H1 (cell line): ENCODE results near the gene TMEM273. TPM values are rescaled to one million over a fixed set of nuclear protein-coding genes. Genes with fewer than 3 reads are reported as not detected.

Experiments
- CTCF ChIA-PET: fragments of 300-600 bp; sonication (Branson Sonifier 250); formaldehyde crosslinking; loops from one replicate; lab custom pipeline; 2021; ENCODE audit not compliant: partially characterized antibody; lab: Charles Lee
- POLR2A ChIA-PET: fragments of 300-600 bp; sonication (Branson Sonifier 250); formaldehyde crosslinking; loops from one replicate; lab custom pipeline; 2021; ENCODE audit warnings: inconsistent platforms; ENCODE audit not compliant: partially characterized antibody; lab: Charles Lee
- DNase-seq, 2 experiments: peaks; one replicate each; pipeline versions ENCODE4 v3.0.0 to v3.0.0-alpha.2; 2010 to 2022; ENCODE audit warnings: low spot score in 2 of 2, low read depth in 1 of 2, mixed read lengths in 1 of 2
- FAIRE-seq: peaks from 2 replicates; lab custom pipeline; 2011; peaks lifted over from hg19 to GRCh38; lab: Jason Lieb, UNC
- H2AFZ ChIP-seq: 2 replicates; pipeline ENCODE4 v1.8.1; 2012; ENCODE audit warnings: low read length, inconsistent platforms
- H2AK5ac ChIP-seq: 2 replicates; pipeline ENCODE4 v1.6.1; 2013; ENCODE audit warnings: low read depth, low read length
- H2BK120ac ChIP-seq: replicated peaks from 2 replicates; pipeline ENCODE3; 2013; ENCODE audit warnings: low read depth, low read length, inconsistent platforms
- H2BK12ac ChIP-seq: 2 replicates; pipeline ENCODE4 v1.6.1; 2013; ENCODE audit warnings: low read depth, low read length
- H2BK15ac ChIP-seq: 2 replicates; pipeline ENCODE4 v1.6.1; 2013; ENCODE audit warnings: low read length
- H2BK20ac ChIP-seq: 2 replicates; pipeline ENCODE4 v1.6.1; 2013; ENCODE audit warnings: low read length
- H2BK5ac ChIP-seq: 2 replicates; pipeline ENCODE4 v1.6.1; 2013; ENCODE audit warnings: low read depth, low read length
- H3K14ac ChIP-seq: 2 replicates; pipeline ENCODE4 v1.6.1; 2013; ENCODE audit warnings: inconsistent platforms; ENCODE audit not compliant: insufficient read length
- H3K18ac ChIP-seq: 2 replicates; pipeline ENCODE4 v1.6.1; 2013; ENCODE audit warnings: low read length; ENCODE audit errors: extremely low read depth
- H3K23ac ChIP-seq: 2 replicates; pipeline ENCODE4 v1.6.1; 2013; ENCODE audit warnings: inconsistent platforms; ENCODE audit not compliant: insufficient read length
- H3K23me2 ChIP-seq: 2 replicates; pipeline ENCODE4 v1.6.1; 2013; ENCODE audit warnings: low read depth, low read length
- H3K27ac ChIP-seq: 2 replicates; pipeline ENCODE4 v1.6.1; 2011; ENCODE audit warnings: low read depth, low read length, inconsistent platforms
- H3K27me3 ChIP-seq, 4 experiments: replicated peaks in 1 of 4; 1 replicate in 1 of 4; 2 replicates in 3 of 4; pipeline versions ENCODE4 v1.6.1 to v1.8.1; 2011 to 2013; ENCODE audit warnings: low read length in 3 of 4, mild to moderate bottlenecking in 3 of 4, inconsistent platforms in 2 of 4, mixed read lengths in 2 of 4, moderate library complexity in 1 of 4; ENCODE audit not compliant: control insufficient read depth in 3 of 4, insufficient read depth in 3 of 4; ENCODE audit errors: extremely low read depth in 1 of 4
- H3K36me3 ChIP-seq, 4 experiments: 2 replicates each; pipeline versions ENCODE4 v1.6.1 to v1.8.1; 2011 to 2013; ENCODE audit warnings: mild to moderate bottlenecking in 4 of 4, low read length in 3 of 4, moderate library complexity in 2 of 4, control low read depth in 1 of 4, inconsistent platforms in 1 of 4; ENCODE audit not compliant: insufficient read depth in 4 of 4, control insufficient read depth in 2 of 4
- H3K4ac ChIP-seq: replicated peaks from 2 replicates; pipeline ENCODE3; 2013; ENCODE audit warnings: low read length, low read depth, mixed read lengths, inconsistent platforms; ENCODE audit not compliant: insufficient read length
- H3K4me1 ChIP-seq, 4 experiments: replicated peaks in 1 of 4; 1 replicate in 1 of 4; 2 replicates in 3 of 4; pipeline versions ENCODE4 v1.6.1 to v1.8.1; 2011 to 2013; ENCODE audit warnings: low read length in 3 of 4, inconsistent platforms in 2 of 4, mixed read lengths in 1 of 4; ENCODE audit not compliant: insufficient read depth in 4 of 4, control insufficient read depth in 3 of 4
- H3K4me2 ChIP-seq, 2 experiments: 2 replicates each; pipeline versions ENCODE4 v1.6.1 to v1.8.1; 2011 to 2013; ENCODE audit warnings: low read depth in 2 of 2, low read length in 2 of 2, control low read depth in 1 of 2, inconsistent platforms in 1 of 2, mild to moderate bottlenecking in 1 of 2; ENCODE audit not compliant: insufficient read depth in 1 of 2
- H3K4me3 ChIP-seq, 4 experiments: fragments of 200-600, 300-600 bp in 1 of 4; sonication (generic), shearing (Covaris generic), sonication (Bioruptor Twin) in 1 of 4; 2 replicates each; pipeline versions ENCODE4 v1.5.1 to v1.8.1; 2011 to 2016; ENCODE audit warnings: low read length in 4 of 4, low read depth in 3 of 4, control low read depth in 2 of 4, inconsistent platforms in 2 of 4, mild to moderate bottlenecking in 2 of 4, mixed read lengths in 1 of 4, moderate library complexity in 1 of 4; ENCODE audit not compliant: insufficient read depth in 2 of 4; ENCODE audit errors: extremely low read depth in 1 of 4
- H3K56ac ChIP-seq: replicated peaks from 2 replicates; pipeline ENCODE3; 2013; ENCODE audit warnings: low read depth, mild to moderate bottlenecking, mixed read lengths, low read length, inconsistent platforms; ENCODE audit not compliant: insufficient read length
- H3K79me1 ChIP-seq: 2 replicates; pipeline ENCODE4 v1.6.1; 2013; ENCODE audit warnings: low read depth, low read length, control low read depth
- H3K79me2 ChIP-seq, 2 experiments: 2 replicates each; pipeline versions ENCODE4 v1.6.1 to v1.8.1; 2012 to 2013; ENCODE audit warnings: low read length in 2 of 2, mild to moderate bottlenecking in 2 of 2, inconsistent platforms in 1 of 2; ENCODE audit not compliant: insufficient read depth in 2 of 2, control insufficient read depth in 1 of 2
- H3K9ac ChIP-seq, 4 experiments: replicated peaks in 1 of 4; 1 replicate in 1 of 4; 2 replicates in 3 of 4; pipeline versions ENCODE4 v1.6.1 to v1.8.1; 2011 to 2013; ENCODE audit warnings: low read depth in 3 of 4, low read length in 3 of 4, control low read depth in 2 of 4, mild to moderate bottlenecking in 2 of 4, moderate library complexity in 2 of 4, inconsistent platforms in 1 of 4; ENCODE audit errors: extremely low read depth in 1 of 4
- H3K9me3 ChIP-seq, 2 experiments: 2 replicates each; pipeline versions ENCODE4 v1.6.1 to v1.8.1; 2012 to 2013; ENCODE audit warnings: mild to moderate bottlenecking in 2 of 2, moderate library complexity in 2 of 2, control low read depth in 1 of 2, inconsistent platforms in 1 of 2, low read depth in 1 of 2, low read length in 1 of 2, mixed read lengths in 1 of 2; ENCODE audit not compliant: insufficient read depth in 2 of 2
- H4K20me1 ChIP-seq, 2 experiments: replicated peaks in 1 of 2; 2 replicates each; pipeline versions ENCODE3 to v1.8.1; 2011 to 2013; ENCODE audit warnings: inconsistent platforms in 2 of 2, low read length in 2 of 2, mild to moderate bottlenecking in 1 of 2; ENCODE audit not compliant: insufficient read depth in 2 of 2, control insufficient read depth in 1 of 2
- H4K5ac ChIP-seq: 2 replicates; pipeline ENCODE4 v1.6.1; 2013; ENCODE audit warnings: low read length, low read depth, mixed read lengths, inconsistent platforms; ENCODE audit not compliant: insufficient read length
- H4K8ac ChIP-seq: 2 replicates; pipeline ENCODE4 v1.8.0; 2013; ENCODE audit warnings: mild to moderate bottlenecking, moderate library complexity, low read length, inconsistent platforms; ENCODE audit not compliant: insufficient read depth; ENCODE audit errors: extremely low read depth
- H4K91ac ChIP-seq: replicated peaks from 2 replicates; pipeline ENCODE3; 2013; ENCODE audit warnings: low read length, mixed read lengths, inconsistent platforms; ENCODE audit not compliant: insufficient read length
- ATF2 ChIP-seq: IDR thresholded peaks from 2 replicates; pipeline ENCODE4 v1.6.1; 2012; ENCODE audit warnings: low read length, inconsistent platforms
- SIX5 ChIP-seq: IDR thresholded peaks from 2 replicates; pipeline ENCODE4 v1.6.1; 2011; ENCODE audit warnings: mild to moderate bottlenecking, low read depth, low read length
- SP2 ChIP-seq: IDR thresholded peaks from 2 replicates; pipeline ENCODE4 v1.6.1; 2012; ENCODE audit warnings: mild to moderate bottlenecking, low read length, inconsistent platforms
- WGBS, 2 experiments: shearing (Covaris generic) in 1 of 2; methylation state at CpG; one replicate each; pipeline versions ENCODE4 v1.1.6 to v1.1.7; 2013 to 2015; ENCODE audit warnings: low lambda C conversion rate in 2 of 2, mixed read lengths in 2 of 2, inconsistent platforms in 1 of 2, low coverage in 1 of 2, missing lambda C conversion rate in 1 of 2; ENCODE audit not compliant: insufficient replicate concordance in 2 of 2, insufficient coverage in 1 of 2, insufficient read length in 1 of 2; ENCODE audit errors: extremely low coverage in 1 of 2, missing lambda C conversion rate in 1 of 2; 5-methylcytosine and 5-hydroxymethylcytosine counted together
- polyA plus RNA-seq, 7 experiments: library from polyadenylated mRNA; depleted of rRNA in 3 of 7; stranded (reverse) in 5 of 7; unstranded in 2 of 7; fragments of >200 nt in 5 of 7; fragments of 200-250 nt in 2 of 7; gene quantifications; 1 replicate in 5 of 7; 2 replicates in 1 of 7; 4 replicates in 1 of 7; pipeline versions ENCODE4 v1.2.1 to v1.2.3, GENCODE V29; 2011 to 2013; ENCODE audit warnings: missing spikeins in 2 of 7, mixed read lengths in 2 of 7
- total RNA-seq: library from RNA; stranded (reverse); fragmentation: NEBNext Ultra II Directional; extraction: Animal tissue kit (Norgen Biotek cat#: 25700); gene quantifications from 2 replicates; pipeline ENCODE4 v1.2.1, GENCODE V29; 2021

TMEM273 gene
- total and polyA plus RNA-seq, 2 of the 8 experiments (the other 6 are each of a cell fraction or from before 2014, with no cell fraction given): not detected

DNA sequence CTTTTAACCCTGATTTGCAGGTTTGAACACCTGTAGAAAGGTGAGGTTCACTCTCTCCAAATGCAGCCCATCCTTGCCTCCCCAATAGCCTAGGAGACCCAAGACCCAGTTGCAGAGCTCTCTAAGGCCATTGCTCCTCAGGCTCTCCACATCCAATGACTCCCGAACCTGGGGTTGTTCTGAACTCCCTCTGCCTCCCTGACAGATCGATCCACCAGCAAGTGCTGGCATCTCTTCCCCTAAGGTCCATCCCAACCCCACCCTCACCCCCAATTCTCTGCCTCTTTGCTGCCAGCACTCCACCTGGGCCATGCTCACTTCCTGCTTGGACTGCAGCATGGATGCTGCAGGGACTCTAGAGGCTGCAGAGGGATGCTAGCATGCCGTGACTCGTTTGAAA is 35.1 kb downstream of the TMEM273 start:
- Histone ChIP-seq H3K4me3 (no peak overlapping the region), H2AK5ac (no peak overlapping the region), H4K5ac (no peak overlapping the region), H3K36me3 (no peaks in the 10 kb centered on the region), H3K79me2 (no peaks in the 10 kb centered on the region), H3K9me3 (no peaks in the 10 kb centered on the region), H2BK15ac (no peak overlapping the region), H3K23me2 (no peaks in the 10 kb centered on the region), H4K91ac (no peak overlapping the region), H3K23ac (no peak overlapping the region), H4K20me1 (no peaks in the 10 kb centered on the region), H3K56ac (no peak overlapping the region)
- ChIA-PET POLR2A (no interaction called here), CTCF (interaction anchor here (1.4 to 5.0 kb wide), 2 partner anchors 10 to 11 kb away, joined by 4 to 27 read pairs; no protein-coding TSS in a partner anchor)
- TF ChIP-seq SIX5: no peak
- TF ChIP-seq ATF2: no peak
- no peak for TF ChIP-seq SP2
- TF ChIP-seq, all 59 proteins: peak for 0
- H3K79me1 ChIP-seq: no peaks in the 10 kb centered on the region
- no peak overlapping the region for H3K4me2 ChIP-seq
- no peak overlapping the region; the same call in 1 of the 2 replicates for H2BK12ac ChIP-seq
- H2BK5ac ChIP-seq: no peak overlapping the region
- H3K27ac ChIP-seq: no peak overlapping the region
- H3K18ac ChIP-seq: no peak overlapping the region
- H3K4me1 ChIP-seq: no peaks in the 10 kb centered on the region; a peak in 1 of 7 replicates
- 85% methylated on average over 3 of the region's 4 CpGs; no CpG with 5 or more reads in 1 of the 2 experiments for WGBS, 2 experiments
- DNase-seq (no peak), FAIRE-seq (no peak)
- no peak overlapping the region for H3K14ac ChIP-seq
- H2BK20ac ChIP-seq: no peak overlapping the region
- no peaks in the 10 kb centered on the region for H3K27me3 ChIP-seq
- no peak overlapping the region for H2BK120ac ChIP-seq
- H3K9ac ChIP-seq: no peak overlapping the region
- H3K4ac ChIP-seq: no peak overlapping the region
- H4K8ac ChIP-seq: no peak overlapping the region
- no peak overlapping the region for H2AFZ ChIP-seq
